GM15510 (cell line): ENCODE measurements around the gene IGSF9B.

Experiments
- POLR2A ChIP-seq: IDR thresholded peaks from 3 replicates; pipeline ENCODE4 v1.6.1; 2011; ENCODE audit warnings: borderline replicate concordance; ENCODE audit not compliant: insufficient read length; ENCODE audit errors: extremely low read depth

Gene IGSF9B

GRCh38 chr11:133927690-133928627, 28.8 kb downstream of the IGSF9B start:
- no peak for TF ChIP-seq POLR2A

- TF ChIP-seq POLR2A, result no peak
Measured at GRCh38 chr11:133926466-133927246, 30.1 kb downstream of the IGSF9B start.

GRCh38 chr11:133925756-133926155, 31.0 kb downstream of the IGSF9B start:
- no peak for TF ChIP-seq POLR2A

GRCh38 chr11:133924661-133925060, 32.1 kb downstream of the IGSF9B start:
- no peak for TF ChIP-seq POLR2A

GRCh38 chr11:133922078-133922870, 34.5 kb downstream of the IGSF9B start:
- no peak for TF ChIP-seq POLR2A

- TF ChIP-seq POLR2A, result no peak
Measured at GRCh38 chr11:133921513-133921912, 35.3 kb downstream of the IGSF9B start.

GRCh38 chr11:133921026-133921425, 35.7 kb downstream of the IGSF9B start:
- TF ChIP-seq POLR2A, result no peak

GRCh38 chr11:133920109-133920990, 36.4 kb downstream of the IGSF9B start:
- no peak for TF ChIP-seq POLR2A

- TF ChIP-seq POLR2A, result no peak
Measured at GRCh38 chr11:133919330-133920108, 37.2 kb downstream of the IGSF9B start.

GRCh38 chr11:133918608-133919260, 38.0 kb downstream of the IGSF9B start:
- no peak for TF ChIP-seq POLR2A

- TF ChIP-seq POLR2A, result no peak
Measured at GRCh38 chr11:133917921-133918607, 38.7 kb downstream of the IGSF9B start.

- no peak for TF ChIP-seq POLR2A
Measured at GRCh38 chr11:133916784-133917440, 39.9 kb downstream of the IGSF9B start.

- TF ChIP-seq POLR2A, result no peak
Measured at GRCh38 chr11:133913761-133914160, 43.0 kb downstream of the IGSF9B start.
